GM12878 (cell line): ENCODE data around the gene ZNF491. TPM values are rescaled to one million over a fixed set of nuclear protein-coding genes. Genes with fewer than 3 reads are reported as not detected.

Experiments used
- ATAC-seq: fragments of 200-7000 bp; cut with Tn5 transposase; 3 replicates; pipeline ENCODE4 v1.9.1; 2020; ENCODE audit warnings: mild to moderate bottlenecking, moderate library complexity
- BruUV-seq: library from RNA; stranded (reverse); fragments of 400-500 nt; replicated peaks from 2 replicates; lab custom pipeline; 2021; lab: Mats Ljungman, UMichigan
- CTCF ChIA-PET: fragments of 300-600 bp; sonication (Branson Sonifier 250); formaldehyde crosslinking; extraction: SDS; loops from one replicate; lab custom pipeline; 2021; ENCODE audit warnings: inconsistent platforms; lab: Yijun Ruan, JAX
- POLR2A ChIA-PET: fragments of 350-600 bp; formaldehyde crosslinking; extraction: SDS; loops from one replicate; lab custom pipeline; 2021; ENCODE audit warnings: inconsistent platforms; lab: Charles Lee
- RAD21 ChIA-PET: fragments of 300-600 bp; sonication (Branson Sonifier 250); formaldehyde crosslinking; loops from one replicate; lab custom pipeline; 2023; ENCODE audit warnings: antibody characterized with exemption; ENCODE audit not compliant: unreplicated experiment; lab: Charles Lee
- SMC1A ChIA-PET: fragments of 300-600 bp; sonication (Branson Sonifier 250); formaldehyde crosslinking; loops from one replicate; lab custom pipeline; 2023; ENCODE audit not compliant: unreplicated experiment, uncharacterized antibody; lab: Charles Lee
- DNase-seq: peaks from one replicate; pipeline ENCODE4 v3.0.0-alpha.2; 2011; ENCODE audit warnings: low read depth, low spot score
- FAIRE-seq: peaks from 3 replicates; lab custom pipeline; 2011; peaks lifted over from hg19 to GRCh38; lab: Jason Lieb, UNC
- H2AFZ ChIP-seq: 2 replicates; pipeline ENCODE4 v1.6.0; 2011; ENCODE audit warnings: low read depth, low read length, control low read depth; ENCODE audit not compliant: control insufficient read depth
- H3K27ac ChIP-seq: 2 replicates; pipeline ENCODE4 v1.5.1; 2011; ENCODE audit warnings: control low read depth; ENCODE audit not compliant: control insufficient read depth, insufficient read depth
- H3K27me3 ChIP-seq, 2 experiments: replicated peaks in 1 of 2; 2 replicates each; pipeline versions ENCODE4 v1.6.0 to v1.6.1; 2011; ENCODE audit warnings: low read length in 1 of 2; ENCODE audit not compliant: control insufficient read depth in 2 of 2, insufficient read depth in 2 of 2
- H3K36me3 ChIP-seq, 2 experiments: 2 replicates each; pipeline ENCODE4 v1.5.1; 2011; ENCODE audit warnings: low read length in 1 of 2; ENCODE audit not compliant: control insufficient read depth in 2 of 2, insufficient read depth in 2 of 2
- H3K4me1 ChIP-seq: 2 replicates; pipeline ENCODE4 v1.6.1; 2011; ENCODE audit warnings: mild to moderate bottlenecking, low read length, moderate library complexity, mixed read lengths; ENCODE audit not compliant: control insufficient read depth, insufficient read depth
- H3K4me2 ChIP-seq: 2 replicates; pipeline ENCODE4 v1.6.0; 2011; ENCODE audit warnings: control low read depth; ENCODE audit not compliant: control insufficient read depth, insufficient read depth
- H3K4me3 ChIP-seq: fragments of 200-600 bp; sonication (generic); 2 replicates; pipeline ENCODE4 v1.5.1; 2016
- H3K79me2 ChIP-seq: 2 replicates; pipeline ENCODE4 v1.6.0; 2011; ENCODE audit warnings: low read length; ENCODE audit not compliant: control insufficient read depth, insufficient read depth
- H3K9ac ChIP-seq: 2 replicates; pipeline ENCODE4 v1.8.0; 2011; ENCODE audit warnings: low read length, control low read depth, mixed read lengths; ENCODE audit not compliant: control insufficient read depth, insufficient read depth
- H3K9me3 ChIP-seq: replicated peaks from 3 replicates; pipeline ENCODE4 v1.5.1; 2011; ENCODE audit warnings: mild to moderate bottlenecking, low read length; ENCODE audit not compliant: control insufficient read depth, insufficient read depth
- H4K20me1 ChIP-seq: 2 replicates; pipeline ENCODE4 v1.6.0; 2011; ENCODE audit not compliant: control insufficient read depth, insufficient read depth
- E2F8 ChIP-seq: fragments of 450-650 bp; IDR thresholded peaks from 2 replicates; pipeline ENCODE4 v1.6.1; 2018; ENCODE audit warnings: mild to moderate bottlenecking, low read depth, moderate library complexity; ENCODE audit not compliant: partially characterized antibody
- IRF5 ChIP-seq: fragments of 450-650 bp; IDR thresholded peaks from 2 replicates; pipeline ENCODE4 v1.6.1; 2017; ENCODE audit warnings: borderline replicate concordance
- TBL1XR1 ChIP-seq: IDR thresholded peaks from 2 replicates; pipeline ENCODE4 v1.6.1; 2012; ENCODE audit warnings: low read depth, low read length, improper control_type of control experiment
- ZNF687 ChIP-seq: fragments of 450-650 bp; IDR thresholded peaks from 2 replicates; pipeline ENCODE4 v1.6.1; 2017; ENCODE audit warnings: mild to moderate bottlenecking, moderate library complexity
- WGBS: methylation state at CpG from one replicate; pipeline ENCODE4 v1.1.6; 2016; ENCODE audit warnings: low lambda C conversion rate; ENCODE audit not compliant: insufficient replicate concordance, insufficient coverage; ENCODE audit errors: missing lambda C conversion rate; 5-methylcytosine and 5-hydroxymethylcytosine counted together
- in situ Hi-C: fragments of 300-500 bp; cut with MboI; formaldehyde crosslinking; loops from 9 replicates; pipeline ENCODE4 v1.14.3; 2018; ENCODE audit warnings: mixed read lengths
- intact Hi-C: fragments of 100-400 bp; cut with micrococcal nuclease; formaldehyde crosslinking; loops from one replicate; pipeline ENCODE4 v1.14.2; 2022; ENCODE audit not compliant: unreplicated experiment
- polyA plus RNA-seq, 11 experiments: library from polyadenylated mRNA; depleted of rRNA in 4 of 11; unstranded in 6 of 11; stranded (reverse) in 5 of 11; fragments of >200 nt; fragmentation: Nextera tagmentation in 4 of 11; fragmentation: Illumina TruSeq in 1 of 11; extraction: Ambion mirVana in 4 of 11; extraction: Trizol in 1 of 11; gene quantifications; 1 replicate in 1 of 11; 2 replicates in 10 of 11; pipeline versions ENCODE4 v1.2.1 to v1.2.3, GENCODE V29; 2011 to 2016; ENCODE audit warnings: inconsistent platforms in 2 of 11, missing spikeins in 2 of 11, low read depth in 1 of 11
- total RNA-seq, 4 experiments: library from RNA; depleted of rRNA in 3 of 4; stranded (reverse); fragments of >200 nt in 3 of 4; fragmentation: Illumina TruSeq in 1 of 4; extraction: Trizol in 1 of 4; gene quantifications; 2 replicates each; pipeline versions ENCODE4 v1.2.1 to v1.2.3, GENCODE V29; 2013 to 2021

Gene ZNF491
- total and polyA plus RNA-seq, 10 of the 15 experiments (the other 5 are each of a cell fraction or from before 2014, with no cell fraction given) = 0.18 to 1.4 (median 0.37) TPM

- ChIA-PET SMC1A (interaction anchor here (4.0 kb wide), 1 partner anchor 17 kb away, joined by 24 read pairs; the partner anchor contains the start of gene ZNF491), POLR2A (interaction anchor here (0.6 to 1.2 kb wide), 2 partner anchors 17 to 251 kb away, joined by 3 to 5 read pairs; no protein-coding TSS in a partner anchor), RAD21 (interaction anchor here (3.9 kb wide), 1 partner anchor 17 kb away, joined by 27 read pairs; the partner anchor contains the start of gene ZNF491), CTCF (interaction anchor here (1.2 to 5.9 kb wide), 3 partner anchors 16 to 116 kb away, joined by 3 to 74 read pairs (median 18); partner anchors contain the start of gene ZNF491)
- H3K27ac ChIP-seq = peak overlapping the region; percentile 84
- no peaks in the 10 kb centered on the region for H3K27me3 ChIP-seq
- intact Hi-C loops (loop anchor here (5.0 kb wide), 1 partner anchor 217 kb away; the partner anchor contains the start of gene ZNF627), in situ Hi-C loops (no loop called here)
- peak overlapping the region; percentile 84 for H3K9ac ChIP-seq
- no TSS peak for BruUV-seq
- peak overlapping the region; percentile 100 for H2AFZ ChIP-seq
- H3K9me3 ChIP-seq = no peaks in the 10 kb centered on the region; the same call in 2 of the 3 replicates
- H4K20me1 ChIP-seq = no peaks in the 10 kb centered on the region
- no peaks in the 10 kb centered on the region for H3K36me3 ChIP-seq
- peaks cover 7% of the 10 kb centered on the region for H3K4me1 ChIP-seq
- FAIRE-seq = no peak
- DNase-seq = no peak
- ATAC-seq = peak; percentile 23
- TF ChIP-seq TBL1XR1 (no peak), IRF5 (no peak), E2F8 (no peak), ZNF687 (no peak)
- H3K4me2 ChIP-seq = peak overlapping the region; percentile 91
- H3K79me2 ChIP-seq = peaks cover 7% of the 10 kb centered on the region; the same call in 1 of the 2 replicates
- H3K4me3 ChIP-seq = peak overlapping the region; percentile 81
- WGBS = 20% methylated on average over 13 of the region's 13 CpGs
Observed at GRCh38 chr19:11814700-11815035, 16.3 kb downstream of the ZNF491 start.
